ENCODE data around the gene STAM2. TPM values are rescaled to one million over a fixed set of nuclear protein-coding genes. Genes with fewer than 3 reads are reported as not detected.

The STAM2 gene
- total RNA-seq, 2 experiments from 2014 or later: 14.0 to 14.5 TPM

- Mint-ChIP-seq H3K4me1 (no peaks in the 10 kb centered on the region), H3K27me3 (no peaks in the 10 kb centered on the region), H3K27ac (no peak overlapping the region), H3K9me3 (no peaks in the 10 kb centered on the region), H3K4me3 (no peak overlapping the region), H3K36me3 (no peaks in the 10 kb centered on the region)
- DNase-seq: no peak
These were observed 92.2 kb downstream of the STAM2 start for GRCh38 chr2:152083202-152083875.

- H3K27me3 Mint-ChIP-seq: no peaks in the 10 kb centered on the region
- no peaks in the 10 kb centered on the region for H3K36me3 Mint-ChIP-seq
- no peaks in the 10 kb centered on the region for H3K4me1 Mint-ChIP-seq
- H3K4me3 Mint-ChIP-seq: no peak overlapping the region
- no peak for DNase-seq
- no peaks in the 10 kb centered on the region for H3K9me3 Mint-ChIP-seq
- no peak overlapping the region for H3K27ac Mint-ChIP-seq
These were observed 96.9 kb downstream of the STAM2 start for GRCh38 chr2:152078662-152079061.

- Mint-ChIP-seq H3K27me3 (no peaks in the 10 kb centered on the region), H3K9me3 (no peaks in the 10 kb centered on the region), H3K36me3 (no peaks in the 10 kb centered on the region), H3K4me3 (no peak overlapping the region), H3K27ac (no peak overlapping the region), H3K4me1 (no peaks in the 10 kb centered on the region)
- DNase-seq: no peak
These were observed 97.5 kb downstream of the STAM2 start for GRCh38 chr2:152078023-152078422.

GRCh38 chr2:152075461-152076050 lies 100.0 kb downstream of the STAM2 start:
- H3K4me1 Mint-ChIP-seq: no peaks in the 10 kb centered on the region
- H3K36me3 Mint-ChIP-seq: no peaks in the 10 kb centered on the region
- H3K4me3 Mint-ChIP-seq: no peak overlapping the region
- no peak overlapping the region for H3K27ac Mint-ChIP-seq
- H3K9me3 Mint-ChIP-seq: no peaks in the 10 kb centered on the region
- no peak for DNase-seq
- H3K27me3 Mint-ChIP-seq: no peaks in the 10 kb centered on the region

GRCh38 chr2:152072011-152072410 lies 103.6 kb downstream of the STAM2 start:
- H3K9me3 Mint-ChIP-seq: no peaks in the 10 kb centered on the region
- no peak for DNase-seq
- no peak overlapping the region for H3K27ac Mint-ChIP-seq

GRCh38 chr2:152071518-152071917 lies 104.0 kb downstream of the STAM2 start:
- Mint-ChIP-seq H3K36me3 (no peaks in the 10 kb centered on the region), H3K9me3 (no peaks in the 10 kb centered on the region), H3K27me3 (no peaks in the 10 kb centered on the region), H3K4me1 (no peaks in the 10 kb centered on the region), H3K27ac (no peak overlapping the region), H3K4me3 (no peak overlapping the region)
- no peak for DNase-seq

More at GRCh38 chr2:152072011-152072410, 103.6 kb downstream of the STAM2 start:
- H3K4me1 Mint-ChIP-seq: no peaks in the 10 kb centered on the region
- no peaks in the 10 kb centered on the region for H3K27me3 Mint-ChIP-seq
- no peaks in the 10 kb centered on the region for H3K36me3 Mint-ChIP-seq
- no peak overlapping the region for H3K4me3 Mint-ChIP-seq

- no peak overlapping the region for H3K27ac Mint-ChIP-seq
- H3K4me3 Mint-ChIP-seq: no peak overlapping the region
- no peaks in the 10 kb centered on the region for H3K9me3 Mint-ChIP-seq
- H3K36me3 Mint-ChIP-seq: no peaks in the 10 kb centered on the region
- no peaks in the 10 kb centered on the region for H3K27me3 Mint-ChIP-seq
- H3K4me1 Mint-ChIP-seq: no peaks in the 10 kb centered on the region
- DNase-seq: no peak
These were observed 104.5 kb downstream of the STAM2 start for GRCh38 chr2:152071092-152071491.

- no peaks in the 10 kb centered on the region for H3K9me3 Mint-ChIP-seq
- no peak for DNase-seq
- no peaks in the 10 kb centered on the region for H3K36me3 Mint-ChIP-seq
- no peak overlapping the region for H3K27ac Mint-ChIP-seq
- no peak overlapping the region for H3K4me3 Mint-ChIP-seq
- peaks cover 8% of the 10 kb centered on the region for H3K27me3 Mint-ChIP-seq
- H3K4me1 Mint-ChIP-seq: no peaks in the 10 kb centered on the region
These were observed 107.3 kb downstream of the STAM2 start for GRCh38 chr2:152068226-152068625.

- Mint-ChIP-seq H3K9me3 (no peaks in the 10 kb centered on the region), H3K27ac (no peak overlapping the region), H3K4me3 (no peak overlapping the region), H3K27me3 (peaks cover 8% of the 10 kb centered on the region), H3K4me1 (no peaks in the 10 kb centered on the region), H3K36me3 (no peaks in the 10 kb centered on the region)
- DNase-seq: no peak
These were observed 107.7 kb downstream of the STAM2 start for GRCh38 chr2:152067823-152068222.

Other genes starting within 250 kb of the STAM2 start
- gene CACNB4, start 76.7 kb downstream of the STAM2 start, total RNA-seq: under 1 TPM; 0.54 to 0.56 TPM
- gene FMNL2, start 159.4 kb upstream of the STAM2 start, total RNA-seq: 1 to 10 TPM in 1 of 2 experiments, under 1 TPM in 1; 0.98 to 1.3 TPM

All from activated naive CD8-positive, alpha-beta T cell treated with anti-CD3 and anti-CD28 coated beads for 36 hours (primary cell).